Activated B cell treated with CpG ODN at 0.5 μM for 24 hours (primary cell): ENCODE results near the gene NKAPL. TPM values are rescaled to one million over a fixed set of nuclear protein-coding genes. Genes with fewer than 3 reads are reported as not detected.
A peak's percentile ranks its signal among the peaks of the same experiment; 100 is the strongest.

Experiments used
- ATAC-seq: fragments of 200-7000 bp; cut with Tn5 transposase; one replicate; pipeline ENCODE4 v1.10.0; 2021; ENCODE audit warnings: low read depth, mild to moderate bottlenecking, moderate library complexity
- CTCF ChIA-PET: fragments of 350-600 bp; sonication (Branson Sonifier 250); formaldehyde crosslinking; loops from one replicate; lab custom pipeline; 2021; ENCODE audit warnings: antibody characterized with exemption; lab: Charles Lee
- POLR2A ChIA-PET: fragments of 350-600 bp; sonication (Branson Sonifier 250); formaldehyde crosslinking; loops from one replicate; lab custom pipeline; 2021; ENCODE audit warnings: antibody characterized with exemption; lab: Charles Lee
- DNase-seq: peaks from one replicate; pipeline ENCODE4 v3.0.0; 2022
- H3K27ac Mint-ChIP-seq: one replicate; pipeline ENCODE4 v1.8.0; 2020; ENCODE audit warnings: mixed read lengths
- H3K27me3 Mint-ChIP-seq: one replicate; pipeline ENCODE4 v1.8.0; 2021; ENCODE audit warnings: mixed read lengths
- H3K36me3 Mint-ChIP-seq: one replicate; pipeline ENCODE4 v1.8.0; 2021; ENCODE audit warnings: low read depth, mixed read lengths
- H3K4me1 Mint-ChIP-seq: one replicate; pipeline ENCODE4 v1.8.0; 2021; ENCODE audit warnings: mixed read lengths
- H3K4me3 Mint-ChIP-seq: one replicate; pipeline ENCODE4 v1.8.0; 2020; ENCODE audit warnings: mild to moderate bottlenecking, mixed read lengths
- H3K9me3 Mint-ChIP-seq: one replicate; pipeline ENCODE4 v1.8.0; 2020; ENCODE audit warnings: mixed read lengths
- intact Hi-C: fragments of 100-400 bp; cut with micrococcal nuclease; formaldehyde crosslinking; loops from one replicate; pipeline ENCODE4 v1.15.1; 2024
- total RNA-seq: library from RNA; stranded (reverse); gene quantifications from 2 replicates; pipeline ENCODE4 v1.2.3, GENCODE V29; 2022
- TF ChIP-seq, protein P1 (sequence below): fragments of 200-600 bp; IDR thresholded peaks from one replicate; pipeline ENCODE4 v1.8.0; 2022; ENCODE audit warnings: antibody characterized with exemption, mild to moderate bottlenecking

Gene NKAPL
- total RNA-seq, result 0.29 and 0.35 TPM in 2 replicates

DNA sequence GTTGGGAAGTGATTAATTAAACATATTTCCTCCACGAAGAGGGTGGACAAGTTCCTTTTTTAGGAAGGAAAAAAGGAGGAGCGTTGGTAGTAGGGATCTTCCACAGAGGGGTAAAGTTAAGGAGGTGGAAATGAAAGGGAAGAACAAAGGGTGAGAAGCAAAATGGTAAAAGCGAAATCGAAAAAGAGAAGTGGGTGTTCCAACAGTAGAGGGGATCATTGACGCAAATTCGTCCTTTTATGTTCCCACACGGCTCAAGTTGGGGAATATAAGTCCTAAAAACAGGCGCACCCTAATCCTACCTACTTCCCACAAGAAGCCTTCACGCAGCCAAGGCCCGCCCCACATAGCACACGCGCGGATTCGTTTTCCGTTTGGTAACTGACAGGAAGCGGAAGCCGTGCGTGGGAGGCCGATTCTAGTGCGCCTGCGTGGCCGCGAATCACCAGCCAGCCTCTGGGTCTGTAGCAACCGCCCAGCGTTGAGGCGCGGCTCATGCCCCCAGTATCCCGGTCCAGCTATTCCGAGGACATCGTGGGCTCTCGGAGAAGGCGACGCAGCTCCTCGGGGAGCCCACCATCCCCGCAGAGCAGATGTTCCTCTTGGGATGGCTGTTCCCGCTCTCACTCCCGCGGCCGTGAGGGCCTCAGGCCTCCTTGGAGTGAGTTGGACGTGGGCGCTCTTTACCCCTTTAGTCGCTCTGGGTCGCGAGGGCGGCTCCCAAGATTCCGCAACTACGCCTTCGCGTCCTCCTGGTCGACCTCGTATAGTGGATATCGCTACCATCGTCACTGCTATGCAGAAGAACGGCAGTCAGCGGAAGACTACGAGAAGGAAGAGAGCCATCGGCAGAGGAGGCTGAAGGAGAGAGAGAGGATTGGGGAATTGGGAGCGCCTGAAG is at the start of gene NKAPL:
TSS of gene NKAPL (plus strand) at position 421 of the 901 bp plus-strand sequence. CDS start at position 496, 75 bp downstream.
- Mint-ChIP-seq H3K4me1 (peaks cover 5% of the 10 kb centered on the region), H3K27me3 (peaks cover 6% of the 10 kb centered on the region), H3K9me3 (peaks cover 6% of the 10 kb centered on the region), H3K36me3 (peaks cover 2% of the 10 kb centered on the region), H3K4me3 (peak within 1 kb of the TSS; percentile 75), H3K27ac (peak within 1 kb of the TSS; percentile 76)
- ATAC-seq (peak; percentile 73), DNase-seq (peak; percentile 40)
- POLR2A ChIA-PET, result interaction anchor here (0.5 to 1.1 kb wide), 3 partner anchors 8 to 133 kb away, joined by 3 to 6 read pairs (median 6); partner anchors contain the start of genes ZKSCAN8 and ZSCAN26
- intact Hi-C loops, result loop anchor here (1.0 kb wide), 1 partner anchor 8 kb away; the partner anchor contains the start of gene ZSCAN26
- TF ChIP-seq, protein P1, sequence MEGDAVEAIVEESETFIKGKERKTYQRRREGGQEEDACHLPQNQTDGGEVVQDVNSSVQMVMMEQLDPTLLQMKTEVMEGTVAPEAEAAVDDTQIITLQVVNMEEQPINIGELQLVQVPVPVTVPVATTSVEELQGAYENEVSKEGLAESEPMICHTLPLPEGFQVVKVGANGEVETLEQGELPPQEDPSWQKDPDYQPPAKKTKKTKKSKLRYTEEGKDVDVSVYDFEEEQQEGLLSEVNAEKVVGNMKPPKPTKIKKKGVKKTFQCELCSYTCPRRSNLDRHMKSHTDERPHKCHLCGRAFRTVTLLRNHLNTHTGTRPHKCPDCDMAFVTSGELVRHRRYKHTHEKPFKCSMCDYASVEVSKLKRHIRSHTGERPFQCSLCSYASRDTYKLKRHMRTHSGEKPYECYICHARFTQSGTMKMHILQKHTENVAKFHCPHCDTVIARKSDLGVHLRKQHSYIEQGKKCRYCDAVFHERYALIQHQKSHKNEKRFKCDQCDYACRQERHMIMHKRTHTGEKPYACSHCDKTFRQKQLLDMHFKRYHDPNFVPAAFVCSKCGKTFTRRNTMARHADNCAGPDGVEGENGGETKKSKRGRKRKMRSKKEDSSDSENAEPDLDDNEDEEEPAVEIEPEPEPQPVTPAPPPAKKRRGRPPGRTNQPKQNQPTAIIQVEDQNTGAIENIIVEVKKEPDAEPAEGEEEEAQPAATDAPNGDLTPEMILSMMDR, result no peak
- CTCF ChIA-PET, result no interaction called here

DNA sequence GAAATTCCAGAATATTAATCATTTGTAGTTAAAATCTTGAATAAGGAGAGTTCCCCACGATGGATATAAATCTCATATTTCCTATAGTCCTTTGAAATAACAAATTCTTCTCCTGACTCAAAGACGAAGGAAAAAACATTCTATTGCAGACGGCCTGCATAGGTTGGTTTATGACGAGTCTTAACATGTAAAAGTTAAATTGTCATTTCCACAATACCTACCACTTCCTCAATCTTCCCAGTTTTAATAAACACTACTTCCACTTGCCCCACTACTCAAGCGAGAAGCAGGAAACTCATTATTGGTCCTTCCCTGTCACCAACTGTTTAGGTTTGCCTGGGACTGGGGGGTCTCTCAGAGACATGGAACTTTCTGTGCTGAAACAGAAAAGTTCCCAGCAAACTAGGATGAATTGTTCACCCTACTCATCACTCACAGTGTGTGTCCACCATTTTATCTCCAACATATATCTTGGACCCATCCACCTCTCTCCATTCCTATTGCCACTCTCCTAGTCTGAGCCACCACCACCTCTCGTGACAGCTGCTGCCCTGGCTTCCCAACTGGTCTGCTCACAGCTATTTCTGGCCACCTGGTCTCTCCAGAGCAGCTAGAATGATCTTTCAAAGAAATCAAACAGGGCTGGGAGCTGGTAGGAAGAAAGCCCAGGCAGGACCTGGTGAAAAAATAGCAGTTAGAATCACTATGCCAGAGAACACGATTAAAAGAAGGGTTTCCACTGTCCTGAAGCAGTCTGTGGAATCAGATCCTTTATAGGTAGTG is 49.2 kb upstream of the NKAPL start:
- TF ChIP-seq, protein P1, result no peak
- H3K4me1 Mint-ChIP-seq, result peaks cover 32% of the 10 kb centered on the region
- peaks cover 6% of the 10 kb centered on the region for H3K9me3 Mint-ChIP-seq
- peaks cover 78% of the 10 kb centered on the region for H3K27me3 Mint-ChIP-seq
- POLR2A ChIA-PET, result no interaction called here
- no peaks in the 10 kb centered on the region for H3K36me3 Mint-ChIP-seq
- no peak overlapping the region for H3K4me3 Mint-ChIP-seq
- DNase-seq (no peak), ATAC-seq (no peak)
- H3K27ac Mint-ChIP-seq, result no peak overlapping the region
- CTCF ChIA-PET, result no interaction called here
- intact Hi-C loops, result loop anchor here (5.0 kb wide), 1 partner anchor 538 kb away; no protein-coding TSS in a partner anchor

DNA sequence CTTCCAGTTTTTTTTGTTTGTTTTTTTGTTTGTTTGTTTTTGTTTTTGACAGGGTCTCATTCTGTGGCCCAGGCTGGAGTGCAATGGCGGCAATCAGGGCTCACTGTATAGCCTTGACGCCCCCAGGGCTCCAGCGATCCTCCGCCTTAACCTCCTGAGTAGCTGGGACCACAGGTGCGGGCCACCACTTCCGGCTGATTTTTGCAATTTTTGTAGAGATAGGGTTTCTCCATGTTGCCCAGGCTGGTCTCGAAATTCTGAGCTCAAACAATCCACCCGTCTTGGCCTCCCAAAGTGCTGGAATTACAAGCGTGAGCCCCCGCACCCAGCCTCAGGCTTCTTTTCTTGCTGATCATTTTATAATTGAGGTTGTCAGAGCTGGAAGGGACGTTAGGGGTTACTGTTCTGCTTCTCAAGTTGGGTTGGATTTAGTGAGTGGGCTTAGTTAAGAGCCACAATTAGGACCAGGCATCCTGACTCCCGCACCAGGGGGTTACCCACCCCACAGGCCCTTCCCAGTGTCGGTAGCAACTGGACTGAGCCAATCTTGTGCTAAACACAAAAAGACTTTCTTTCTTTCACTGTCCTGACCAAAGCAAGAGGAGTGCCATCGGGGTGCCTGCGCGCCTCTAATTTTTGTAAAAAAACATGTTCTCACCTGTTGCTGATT is 47.1 kb upstream of the NKAPL start:
- intact Hi-C loops, result no loop called here
- Mint-ChIP-seq H3K4me1 (peaks cover 31% of the 10 kb centered on the region), H3K27ac (no peak overlapping the region), H3K9me3 (no peaks in the 10 kb centered on the region), H3K4me3 (peak overlapping the region; percentile 57), H3K27me3 (peaks cover 81% of the 10 kb centered on the region), H3K36me3 (no peaks in the 10 kb centered on the region)
- TF ChIP-seq, protein P1, result no peak
- no peak for ATAC-seq
- POLR2A ChIA-PET, result no interaction called here
- CTCF ChIA-PET, result no interaction called here
- no peak for DNase-seq

DNA sequence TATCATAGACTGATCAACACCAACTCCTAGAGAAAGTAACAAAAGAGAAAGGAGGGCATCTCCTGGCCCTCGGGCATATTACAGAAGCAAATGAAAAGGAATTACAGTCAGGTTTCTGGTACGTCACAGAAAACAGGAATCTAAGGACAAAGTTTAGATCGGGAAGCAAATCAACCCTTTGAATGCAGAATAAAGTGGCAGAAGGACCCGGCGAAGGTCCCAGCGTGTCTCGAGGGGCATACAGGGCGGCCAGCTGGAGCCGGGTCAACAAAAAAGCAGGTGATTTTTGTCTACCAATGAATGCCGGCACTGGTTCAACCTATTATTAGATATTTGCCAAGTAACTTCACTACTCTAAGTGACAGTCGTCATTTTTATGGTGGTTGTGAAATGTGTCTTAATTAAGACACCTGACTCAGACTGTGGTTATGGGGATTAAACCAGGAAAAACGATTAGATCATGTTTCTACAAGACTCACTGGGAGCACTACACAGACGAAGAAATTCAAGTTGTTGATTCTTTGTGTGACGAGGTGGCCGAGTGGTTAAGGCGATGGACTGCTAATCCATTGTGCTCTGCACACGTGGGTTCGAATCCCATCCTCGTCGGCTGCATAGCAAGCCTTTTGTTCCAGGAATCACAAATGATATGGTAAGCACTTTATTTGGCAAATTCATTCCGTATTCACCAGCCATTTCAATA is 46.4 kb upstream of the NKAPL start:
- H3K4me3 Mint-ChIP-seq, result peak overlapping the region; percentile 57
- H3K27ac Mint-ChIP-seq, result no peak overlapping the region
- H3K27me3 Mint-ChIP-seq, result peaks cover 76% of the 10 kb centered on the region
- DNase-seq (no peak), ATAC-seq (no peak)
- H3K9me3 Mint-ChIP-seq, result no peaks in the 10 kb centered on the region
- CTCF ChIA-PET, result no interaction called here
- intact Hi-C loops, result no loop called here
- no peaks in the 10 kb centered on the region for H3K36me3 Mint-ChIP-seq
- H3K4me1 Mint-ChIP-seq, result peaks cover 24% of the 10 kb centered on the region
- TF ChIP-seq, protein P1, result no peak
- POLR2A ChIA-PET, result interaction anchor here (0.6 kb wide), 1 partner anchor 322 kb away, joined by 7 read pairs; a partner anchor contains a TSS
